Cardiac fibroblast (primary cell): Measurements from ENCODE around the gene PPP1R3G.
A peak's percentile ranks its signal among the peaks of the same experiment; 100 is the strongest.
"Not testable (repeated sequence)": the region's sequence is repeated elsewhere in the genome, so short reads cannot be mapped to it uniquely, and the experiment has no call there.

Experiments
- DNase-seq, 2 donors: peaks; one replicate each; pipeline versions ENCODE4 v3.0.0 to v3.0.0-alpha.2; 2010; ENCODE audit warnings: low read depth in 2 of 2
- H3K4me3 ChIP-seq, 2 donors: replicated peaks in 1 of 2; 1 replicate in 1 of 2; 2 replicates in 1 of 2; pipeline ENCODE4 v1.5.1; 2011; ENCODE audit warnings: low read depth in 2 of 2, low read length in 2 of 2, mild to moderate bottlenecking in 2 of 2, moderate library complexity in 1 of 2
- CTCF ChIP-seq: IDR thresholded peaks from one replicate; pipeline ENCODE4 v1.5.1; 2011; ENCODE audit warnings: low read depth, mild to moderate bottlenecking, low read length, inconsistent platforms

Gene PPP1R3G

GRCh38 chr6:5058254-5058653 is 26.9 kb upstream of the PPP1R3G start:
- no peak overlapping the region for H3K4me3 ChIP-seq
- DNase-seq: no peak
- TF ChIP-seq CTCF: no peak

- no peak for DNase-seq
- TF ChIP-seq CTCF: no peak
- H3K4me3 ChIP-seq: no peak overlapping the region
Observed at GRCh38 chr6:5059036-5059896, 25.9 kb upstream of the PPP1R3G start.

GRCh38 chr6:5060439-5060838 is 24.7 kb upstream of the PPP1R3G start:
- DNase-seq, H3K4me3 ChIP-seq: not testable (repeated sequence)

- no peak overlapping the region for H3K4me3 ChIP-seq
- TF ChIP-seq CTCF: no peak
- peak in 1 of 2 donors; percentile 9 for DNase-seq
Observed at GRCh38 chr6:5061152-5061551, 24.0 kb upstream of the PPP1R3G start.

GRCh38 chr6:5063617-5064016 is 21.5 kb upstream of the PPP1R3G start:
- no peak for TF ChIP-seq CTCF
- H3K4me3 ChIP-seq: no peak overlapping the region

GRCh38 chr6:5066456-5067093 is 18.6 kb upstream of the PPP1R3G start:
- no peak for DNase-seq
- no peak for TF ChIP-seq CTCF
- no peak overlapping the region for H3K4me3 ChIP-seq

More at GRCh38 chr6:5063617-5064016, 21.5 kb upstream of the PPP1R3G start:
- no peak for DNase-seq

- no peak for TF ChIP-seq CTCF
- no peak overlapping the region for H3K4me3 ChIP-seq
- DNase-seq: no peak
Observed at GRCh38 chr6:5067305-5067704, 17.8 kb upstream of the PPP1R3G start.
